NT2/D1 (cell line): ENCODE results near the gene CYP3A7.
"Not testable (repeated sequence)": the region's sequence is repeated elsewhere in the genome, so short reads cannot be mapped to it uniquely, and the experiment has no call there.

Source experiments
- DNase-seq: peaks from one replicate; pipeline ENCODE4 v3.0.0-alpha.2; 2011; ENCODE audit warnings: low read depth, low spot score
- H3K27me3 ChIP-seq: 2 replicates; pipeline ENCODE4 v1.6.0; 2011; ENCODE audit warnings: mild to moderate bottlenecking; ENCODE audit not compliant: insufficient read length, insufficient read depth
- H3K36me3 ChIP-seq: 2 replicates; pipeline ENCODE4 v1.6.1; 2011; ENCODE audit warnings: mild to moderate bottlenecking, low read length, mixed read lengths; ENCODE audit not compliant: insufficient read depth, insufficient read length
- H3K4me1 ChIP-seq: 2 replicates; pipeline ENCODE4 v1.5.1; 2011; ENCODE audit not compliant: insufficient read depth, insufficient read length
- H3K4me3 ChIP-seq: 2 replicates; pipeline ENCODE4 v1.5.1; 2011; ENCODE audit warnings: low read depth; ENCODE audit not compliant: insufficient read length
- H3K9ac ChIP-seq: 2 replicates; pipeline ENCODE4 v1.6.0; 2011; ENCODE audit warnings: low read depth; ENCODE audit not compliant: insufficient read length
- H3K9me3 ChIP-seq: 2 replicates; pipeline ENCODE4 v1.5.1; 2011; ENCODE audit warnings: mild to moderate bottlenecking, low read length; ENCODE audit not compliant: insufficient read depth
- SUZ12 ChIP-seq: IDR thresholded peaks from 2 replicates; pipeline ENCODE4 v1.6.1; 2011; ENCODE audit not compliant: insufficient read length, insufficient read depth; ENCODE audit errors: extremely low read depth
- YY1 ChIP-seq: IDR thresholded peaks from 2 replicates; pipeline ENCODE4 v1.6.1; 2011; ENCODE audit not compliant: insufficient read length, insufficient read depth
- ZNF274 ChIP-seq: IDR thresholded peaks from 2 replicates; pipeline ENCODE4 v1.6.1; 2011; ENCODE audit warnings: mild to moderate bottlenecking, low read depth, low read length

CYP3A7 gene

GRCh38 chr7:99734987-99735386 lies at the start of gene CYP3A7:
TSS of gene CYP3A7 (minus strand) at chr7:99735196. CDS start at chr7:99735093, 103 bp downstream.
- TF ChIP-seq SUZ12 (no peak), ZNF274 (no peak), YY1 (no peak)
- Histone ChIP-seq H3K4me1 (no peaks in the 10 kb centered on the region), H3K9me3 (no peaks in the 10 kb centered on the region), H3K4me3 (no peak within 1 kb of the TSS), H3K9ac (no peak within 1 kb of the TSS), H3K36me3 (no peaks in the 10 kb centered on the region), H3K27me3 (no peaks in the 10 kb centered on the region)
- DNase-seq = no peak

DNA sequence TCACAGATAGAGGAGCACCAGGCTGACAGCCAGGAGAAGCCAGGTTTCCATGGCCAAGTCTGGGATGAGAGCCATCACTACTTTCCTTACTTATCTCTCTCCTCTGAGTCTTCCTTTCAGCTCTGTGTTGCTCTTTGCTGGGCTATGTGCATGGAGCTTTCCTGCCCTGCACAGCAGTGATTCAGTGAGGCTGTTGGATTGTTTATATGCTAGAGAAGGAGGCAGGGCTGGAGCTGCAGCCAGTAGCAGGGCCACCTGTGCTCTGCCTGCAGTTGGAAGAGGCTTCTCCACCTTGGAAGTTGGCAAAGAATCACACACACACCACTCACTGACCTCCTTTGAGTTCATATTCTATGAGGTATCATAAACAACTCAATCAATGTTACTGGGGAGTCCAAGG lies 49.0 kb upstream of the CYP3A7 start, which contains the start of gene CYP3A4:
TSS of gene CYP3A4 (minus strand) at position 178 of the 400 bp plus-strand sequence. CDS start at position 75, 103 bp downstream.
- no peak for DNase-seq
- no peaks in the 10 kb centered on the region for H3K36me3 ChIP-seq
- H3K27me3 ChIP-seq = no peaks in the 10 kb centered on the region
- TF ChIP-seq ZNF274 (no peak), SUZ12 (no peak), YY1 (no peak)
- no peaks in the 10 kb centered on the region for H3K4me1 ChIP-seq
- H3K9ac ChIP-seq = no peak within 1 kb of the TSS
- no peak within 1 kb of the TSS for H3K4me3 ChIP-seq
- H3K9me3 ChIP-seq = no peaks in the 10 kb centered on the region

GRCh38 chr7:99782012-99782953 lies 47.3 kb upstream of the CYP3A7 start:
- Histone ChIP-seq H3K4me1 (no peaks in the 10 kb centered on the region), H3K27me3 (no peaks in the 10 kb centered on the region), H3K9me3 (no peaks in the 10 kb centered on the region), H3K36me3 (no peaks in the 10 kb centered on the region), H3K9ac (no peak overlapping the region), H3K4me3 (no peak overlapping the region)
- DNase-seq = no peak
- no peak for TF ChIP-seq SUZ12
- no peak for TF ChIP-seq ZNF274
- no peak for TF ChIP-seq YY1

DNA sequence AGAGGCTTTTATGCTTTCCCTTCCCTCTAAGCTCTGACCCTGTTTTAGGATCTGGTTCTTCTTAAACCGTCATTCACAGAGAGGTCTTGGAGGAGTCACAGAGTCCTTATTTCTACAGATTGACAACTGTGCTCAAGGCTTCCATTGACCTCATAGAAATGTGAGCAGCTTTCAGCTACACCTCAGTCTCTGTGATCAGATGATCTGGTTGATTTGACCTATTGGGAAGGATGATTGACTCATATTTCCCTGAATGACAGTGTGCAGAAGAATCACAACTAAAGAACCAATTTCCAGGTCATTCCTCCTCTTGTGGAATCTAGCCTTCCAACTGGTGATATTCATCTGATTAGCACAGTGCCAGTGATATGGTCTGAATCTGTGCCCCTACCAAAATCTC lies 45.6 kb upstream of the CYP3A7 start:
- TF ChIP-seq YY1 (no peak), ZNF274 (no peak), SUZ12 (no peak)
- H3K4me1 ChIP-seq = no peaks in the 10 kb centered on the region
- H3K36me3 ChIP-seq = no peaks in the 10 kb centered on the region
- H3K9me3 ChIP-seq = no peaks in the 10 kb centered on the region
- H3K9ac ChIP-seq = no peak overlapping the region
- no peaks in the 10 kb centered on the region for H3K27me3 ChIP-seq
- no peak overlapping the region for H3K4me3 ChIP-seq
- no peak for DNase-seq

DNA sequence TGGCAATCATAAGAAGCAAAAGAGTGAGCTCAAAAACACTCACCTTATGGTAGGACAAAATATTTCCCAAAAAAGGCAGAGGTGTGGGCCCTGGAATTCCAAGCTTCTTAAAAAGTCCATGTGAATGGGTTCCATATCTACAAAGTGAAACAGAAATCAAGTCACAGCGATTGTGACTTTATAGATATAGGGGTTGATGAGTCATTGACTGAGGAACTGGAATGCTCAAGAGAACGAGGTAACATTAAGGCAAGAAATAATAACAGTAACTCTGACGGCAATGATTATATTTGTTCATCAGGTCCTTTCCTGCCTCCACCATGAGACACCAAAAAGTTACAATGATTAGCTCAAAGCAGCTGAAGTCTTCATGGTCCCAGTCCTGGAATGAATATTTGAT lies 45.0 kb upstream of the CYP3A7 start:
- H3K4me1 ChIP-seq = no peaks in the 10 kb centered on the region
- no peak overlapping the region for H3K9ac ChIP-seq
- no peaks in the 10 kb centered on the region for H3K36me3 ChIP-seq
- no peaks in the 10 kb centered on the region for H3K9me3 ChIP-seq
- no peak for TF ChIP-seq ZNF274
- TF ChIP-seq SUZ12 = no peak
- no peak for TF ChIP-seq YY1
- no peak for DNase-seq
- no peaks in the 10 kb centered on the region for H3K27me3 ChIP-seq
- H3K4me3 ChIP-seq = no peak overlapping the region

DNA sequence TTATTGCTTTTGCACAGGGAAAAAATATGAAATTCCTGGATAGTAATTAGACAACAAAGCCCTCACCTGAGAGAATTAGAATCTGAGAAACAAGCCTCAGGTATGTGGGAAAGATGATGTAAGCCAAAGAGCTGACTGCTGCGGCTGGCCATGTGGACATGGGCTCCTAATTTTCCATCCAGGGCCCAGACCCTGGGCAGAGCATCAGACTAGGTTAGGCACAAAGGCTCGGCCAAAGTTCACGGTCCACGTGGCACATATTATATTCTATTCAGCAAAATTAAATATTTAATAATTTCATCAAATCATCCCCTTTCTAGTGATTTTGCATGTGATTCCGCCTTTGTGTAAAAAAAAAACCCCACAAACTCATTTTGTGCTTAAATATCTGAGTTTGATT lies 43.9 kb upstream of the CYP3A7 start:
- H3K9me3 ChIP-seq = no peaks in the 10 kb centered on the region
- no peaks in the 10 kb centered on the region for H3K27me3 ChIP-seq
- H3K9ac ChIP-seq = no peak overlapping the region
- TF ChIP-seq ZNF274 (no peak), YY1 (no peak), SUZ12 (no peak)
- no peak overlapping the region for H3K4me3 ChIP-seq
- H3K4me1 ChIP-seq = no peaks in the 10 kb centered on the region
- no peak for DNase-seq
- H3K36me3 ChIP-seq = no peaks in the 10 kb centered on the region

- not testable (repeated sequence) for H3K4me3 ChIP-seq, H3K4me1 ChIP-seq, H3K9me3 ChIP-seq, H3K9ac ChIP-seq, H3K36me3 ChIP-seq, DNase-seq, H3K27me3 ChIP-seq
Measured at GRCh38 chr7:99773395-99773794, 38.4 kb upstream of the CYP3A7 start.
